ENCODE results near the gene RNF182. TPM values are rescaled to one million over a fixed set of nuclear protein-coding genes. Genes with fewer than 3 reads are reported as not detected.

The RNF182 gene
- total and polyA plus RNA-seq, 9 of the 15 experiments (the other 6 are each of a cell fraction or from before 2014, with no cell fraction given) = 12.8 to 22.8 (median 17.5) TPM

DNA sequence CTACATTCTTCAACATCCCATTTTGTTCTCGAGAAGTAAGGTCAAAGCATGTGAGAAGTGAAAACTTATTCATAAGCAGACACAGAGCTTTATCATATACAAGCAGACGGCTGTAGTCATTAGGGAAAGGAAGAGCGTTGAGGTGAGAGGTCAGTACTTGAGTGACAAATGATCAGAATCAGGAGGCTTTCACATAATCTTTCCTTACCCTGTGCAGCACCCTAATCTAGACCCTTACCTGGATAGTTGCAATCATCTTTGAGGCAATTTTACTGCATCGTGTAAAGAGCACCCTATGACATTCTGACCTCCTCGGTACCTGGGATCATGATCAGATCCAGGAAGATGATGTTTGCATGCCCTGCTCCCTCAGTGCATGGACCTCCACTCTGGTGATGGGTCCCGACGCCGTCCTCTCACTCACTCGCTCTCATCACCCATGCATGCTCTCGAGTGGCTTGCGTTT lies 62.7 kb downstream of the RNF182 start (continued):
- TF ChIP-seq ZBTB2 (IDR thresholded peaks at IDR 0.05) = peak; percentile 93
- TF ChIP-seq ZNF274 (IDR thresholded peaks at IDR 0.05; ENCODE audit: borderline replicate concordance, low read depth, low read length) = no peak
- TF ChIP-seq PHF20 (IDR thresholded peaks at IDR 0.05; ENCODE audit: partially characterized antibody) = no peak
- TF ChIP-seq WHSC1 (IDR thresholded peaks at IDR 0.05; ENCODE audit: low read length) = peak; percentile 74
- TF ChIP-seq TAF7 (tag; IDR thresholded peaks at IDR 0.05) = no peak
- TF ChIP-seq ETS2 (tag; IDR thresholded peaks at IDR 0.05; ENCODE audit: borderline replicate concordance, poor library complexity, severe bottlenecking) = no peak
- TF ChIP-seq HNRNPK (IDR thresholded peaks at IDR 0.05; ENCODE audit: low read depth, low read length, poor library complexity, severe bottlenecking) = no peak
- TF ChIP-seq ZNF318 (IDR thresholded peaks at IDR 0.05; ENCODE audit: borderline replicate concordance in 1 of 2, low read depth in 1 of 2) = no peak
- TF ChIP-seq ARHGAP35 (IDR thresholded peaks at IDR 0.05; ENCODE audit: partially characterized antibody) = no peak
- TF ChIP-seq CXXC5 (CRISPR knock-in tag; IDR thresholded peaks at IDR 0.05) = peak; percentile 86
- 0 out of 4 replicates have a peak, but pooled peaks of 1 of the 2 experiments have one; percentile 2 for TF ChIP-seq CSDE1 (IDR thresholded peaks at IDR 0.05)
- TF ChIP-seq HNRNPLL (IDR thresholded peaks at IDR 0.05; ENCODE audit: low read depth, low read length, poor library complexity, severe bottlenecking) = no peak
- 0 out of 2 replicates have a peak, but pooled peaks have one; percentile 44 for TF ChIP-seq ZNF175 (CRISPR knock-in tag; IDR thresholded peaks at IDR 0.05; ENCODE audit: low read depth)
- TF ChIP-seq MTF1 (CRISPR knock-in tag; IDR thresholded peaks at IDR 0.05; ENCODE audit: borderline replicate concordance) = no peak
